ENCODE results near the gene MRPL20.

Gene MRPL20

GRCh38 chr1:1359664-1360468, 47.2 kb downstream of the MRPL20 start:
- no peak for DNase-seq

GRCh38 chr1:1359308-1359663, 47.8 kb downstream of the MRPL20 start:
- no peak for DNase-seq

GRCh38 chr1:1358433-1359271, 48.4 kb downstream of the MRPL20 start, which contains the start of gene MXRA8:
MXRA8 (minus strand) TSS chr1:1358555; CDS start chr1:1358504, 51 bp downstream.
- DNase-seq, result no peak

GRCh38 chr1:1357871-1358432, 49.1 kb downstream of the MRPL20 start:
- no peak for DNase-seq

GRCh38 chr1:1356796-1357401, 50.2 kb downstream of the MRPL20 start:
- no peak for DNase-seq

GRCh38 chr1:1356166-1356795, 50.8 kb downstream of the MRPL20 start:
- no peak for DNase-seq

GRCh38 chr1:1355416-1355815, 51.7 kb downstream of the MRPL20 start:
- peak in 1 of 2 experiments; percentile 15 for DNase-seq

GRCh38 chr1:1354271-1355247, 52.5 kb downstream of the MRPL20 start:
- no peak for DNase-seq

GRCh38 chr1:1353389-1354151, 53.5 kb downstream of the MRPL20 start:
- DNase-seq, result peak in 1 of 2 experiments; percentile 21

GRCh38 chr1:1352786-1353388, 54.2 kb downstream of the MRPL20 start:
- no peak for DNase-seq
